ENCODE results near the gene PROX2.

Gene PROX2

GRCh38 chr14:74879427-74880182 is 3.7 kb upstream of the PROX2 start:
- Histone ChIP-seq H3K4me1 (ENCODE audit: control insufficient read depth, insufficient read depth, low read length) (peaks cover 15% of the 10 kb centered on the region), H3K4me3 (ENCODE audit: insufficient read depth, low read depth, low read length) (no peak overlapping the region), H3K36me3 (ENCODE audit: control insufficient read depth, insufficient read depth, low read length) (no peaks in the 10 kb centered on the region), H3K27me3 (ENCODE audit: control insufficient read depth, insufficient read depth, low read length, poor library complexity, severe bottlenecking) (no peaks in the 10 kb centered on the region), H3K9me3 (ENCODE audit: control insufficient read depth, low read length) (no peaks in the 10 kb centered on the region), H3K27ac (ENCODE audit: insufficient read depth, low read depth, low read length, poor library complexity, severe bottlenecking) (no peak overlapping the region)
- 87 to 89% methylated on average over 2 to 3 of the region's 3 CpGs for WGBS, 2 experiments

GRCh38 chr14:74875204-74875603 is 741 bp downstream of the PROX2 start:
- H3K27me3 ChIP-seq (ENCODE audit: control insufficient read depth, insufficient read depth, low read length, poor library complexity, severe bottlenecking) = no peaks in the 10 kb centered on the region
- H3K4me1 ChIP-seq (ENCODE audit: control insufficient read depth, insufficient read depth, low read length) = no peaks in the 10 kb centered on the region
- whole genome bisulfite sequencing, 2 experiments = 94 to 96% methylated on average over 5 of the region's 5 CpGs
- no peaks in the 10 kb centered on the region for H3K36me3 ChIP-seq (ENCODE audit: control insufficient read depth, insufficient read depth, low read length)
- no peak overlapping the region for H3K4me3 ChIP-seq (ENCODE audit: insufficient read depth, low read depth, low read length)
- no peak overlapping the region for H3K27ac ChIP-seq (ENCODE audit: insufficient read depth, low read depth, low read length, poor library complexity, severe bottlenecking)
- no peaks in the 10 kb centered on the region for H3K9me3 ChIP-seq (ENCODE audit: control insufficient read depth, low read length)

- Histone ChIP-seq H3K4me1 (ENCODE audit: control insufficient read depth, insufficient read depth, low read length) (no peaks in the 10 kb centered on the region), H3K27me3 (ENCODE audit: control insufficient read depth, insufficient read depth, low read length, poor library complexity, severe bottlenecking) (no peaks in the 10 kb centered on the region), H3K4me3 (ENCODE audit: insufficient read depth, low read depth, low read length) (no peak overlapping the region), H3K9me3 (ENCODE audit: control insufficient read depth, low read length) (no peaks in the 10 kb centered on the region), H3K36me3 (ENCODE audit: control insufficient read depth, insufficient read depth, low read length) (no peaks in the 10 kb centered on the region), H3K27ac (ENCODE audit: insufficient read depth, low read depth, low read length, poor library complexity, severe bottlenecking) (no peak overlapping the region)
- WGBS, 2 experiments = 93 to 97% methylated on average over 4 of the region's 4 CpGs
Observed at GRCh38 chr14:74871819-74872218, 4.1 kb downstream of the PROX2 start.

GRCh38 chr14:74868739-74869138 is 7.2 kb downstream of the PROX2 start:
- 86 to 93% methylated on average over 8 of the region's 8 CpGs for WGBS, 2 experiments
- H3K27me3 ChIP-seq (ENCODE audit: control insufficient read depth, insufficient read depth, low read length, poor library complexity, severe bottlenecking) = no peaks in the 10 kb centered on the region
- H3K4me3 ChIP-seq (ENCODE audit: insufficient read depth, low read depth, low read length) = no peak overlapping the region
- no peaks in the 10 kb centered on the region for H3K36me3 ChIP-seq (ENCODE audit: control insufficient read depth, insufficient read depth, low read length)
- H3K4me1 ChIP-seq (ENCODE audit: control insufficient read depth, insufficient read depth, low read length) = no peaks in the 10 kb centered on the region
- no peaks in the 10 kb centered on the region for H3K9me3 ChIP-seq (ENCODE audit: control insufficient read depth, low read length)
- H3K27ac ChIP-seq (ENCODE audit: insufficient read depth, low read depth, low read length, poor library complexity, severe bottlenecking) = no peak overlapping the region

- Histone ChIP-seq H3K27me3 (ENCODE audit: control insufficient read depth, insufficient read depth, low read length, poor library complexity, severe bottlenecking) (no peaks in the 10 kb centered on the region), H3K9me3 (ENCODE audit: control insufficient read depth, low read length) (no peaks in the 10 kb centered on the region), H3K27ac (ENCODE audit: insufficient read depth, low read depth, low read length, poor library complexity, severe bottlenecking) (no peak overlapping the region), H3K4me3 (ENCODE audit: insufficient read depth, low read depth, low read length) (no peak overlapping the region), H3K4me1 (ENCODE audit: control insufficient read depth, insufficient read depth, low read length) (no peaks in the 10 kb centered on the region), H3K36me3 (ENCODE audit: control insufficient read depth, insufficient read depth, low read length) (no peaks in the 10 kb centered on the region)
- WGBS, 2 experiments = 80 to 83% methylated on average over 5 of the region's 5 CpGs
Observed at GRCh38 chr14:74867673-74868072, 8.3 kb downstream of the PROX2 start.

GRCh38 chr14:74866708-74867389 is 9.1 kb downstream of the PROX2 start:
- WGBS, 2 experiments = 90% methylated on average over 3 of the region's 3 CpGs
- Histone ChIP-seq H3K9me3 (ENCODE audit: control insufficient read depth, low read length) (no peaks in the 10 kb centered on the region), H3K27ac (ENCODE audit: insufficient read depth, low read depth, low read length, poor library complexity, severe bottlenecking) (no peak overlapping the region)

GRCh38 chr14:74865156-74865555 is 10.8 kb downstream of the PROX2 start:
- H3K27me3 ChIP-seq (ENCODE audit: control insufficient read depth, insufficient read depth, low read length, poor library complexity, severe bottlenecking) = no peaks in the 10 kb centered on the region
- H3K9me3 ChIP-seq (ENCODE audit: control insufficient read depth, low read length) = no peaks in the 10 kb centered on the region
- H3K4me3 ChIP-seq (ENCODE audit: insufficient read depth, low read depth, low read length) = no peak overlapping the region
- H3K27ac ChIP-seq (ENCODE audit: insufficient read depth, low read depth, low read length, poor library complexity, severe bottlenecking) = no peak overlapping the region
- no peaks in the 10 kb centered on the region for H3K36me3 ChIP-seq (ENCODE audit: control insufficient read depth, insufficient read depth, low read length)
- no peaks in the 10 kb centered on the region for H3K4me1 ChIP-seq (ENCODE audit: control insufficient read depth, insufficient read depth, low read length)
- 86 to 92% methylated on average over 5 of the region's 5 CpGs for WGBS, 2 experiments

More at GRCh38 chr14:74866708-74867389, 9.1 kb downstream of the PROX2 start:
- Histone ChIP-seq H3K36me3 (ENCODE audit: control insufficient read depth, insufficient read depth, low read length) (no peaks in the 10 kb centered on the region), H3K4me3 (ENCODE audit: insufficient read depth, low read depth, low read length) (no peak overlapping the region), H3K4me1 (ENCODE audit: control insufficient read depth, insufficient read depth, low read length) (no peaks in the 10 kb centered on the region), H3K27me3 (ENCODE audit: control insufficient read depth, insufficient read depth, low read length, poor library complexity, severe bottlenecking) (no peaks in the 10 kb centered on the region)

- Histone ChIP-seq H3K27ac (ENCODE audit: insufficient read depth, low read depth, low read length, poor library complexity, severe bottlenecking) (no peak overlapping the region), H3K4me3 (ENCODE audit: insufficient read depth, low read depth, low read length) (no peak overlapping the region), H3K4me1 (ENCODE audit: control insufficient read depth, insufficient read depth, low read length) (no peaks in the 10 kb centered on the region), H3K9me3 (ENCODE audit: control insufficient read depth, low read length) (no peaks in the 10 kb centered on the region), H3K36me3 (ENCODE audit: control insufficient read depth, insufficient read depth, low read length) (no peaks in the 10 kb centered on the region), H3K27me3 (ENCODE audit: control insufficient read depth, insufficient read depth, low read length, poor library complexity, severe bottlenecking) (no peaks in the 10 kb centered on the region)
- 91 to 95% methylated on average over 6 to 8 of the region's 9 CpGs for WGBS, 2 experiments
Observed at GRCh38 chr14:74864198-74864597, 11.7 kb downstream of the PROX2 start.

- Histone ChIP-seq H3K36me3 (ENCODE audit: control insufficient read depth, insufficient read depth, low read length) (no peaks in the 10 kb centered on the region), H3K4me3 (ENCODE audit: insufficient read depth, low read depth, low read length) (no peak overlapping the region), H3K27ac (ENCODE audit: insufficient read depth, low read depth, low read length, poor library complexity, severe bottlenecking) (no peak overlapping the region), H3K27me3 (ENCODE audit: control insufficient read depth, insufficient read depth, low read length, poor library complexity, severe bottlenecking) (no peaks in the 10 kb centered on the region), H3K9me3 (ENCODE audit: control insufficient read depth, low read length) (no peaks in the 10 kb centered on the region), H3K4me1 (ENCODE audit: control insufficient read depth, insufficient read depth, low read length) (no peaks in the 10 kb centered on the region)
- WGBS, 2 experiments = 90 to 93% methylated on average over 9 of the region's 9 CpGs
Observed at GRCh38 chr14:74863274-74863673, 12.7 kb downstream of the PROX2 start.

GRCh38 chr14:74861734-74862090 is 14.2 kb downstream of the PROX2 start:
- Histone ChIP-seq H3K4me3 (ENCODE audit: insufficient read depth, low read depth, low read length) (no peak overlapping the region), H3K4me1 (ENCODE audit: control insufficient read depth, insufficient read depth, low read length) (no peaks in the 10 kb centered on the region), H3K9me3 (ENCODE audit: control insufficient read depth, low read length) (no peaks in the 10 kb centered on the region), H3K36me3 (ENCODE audit: control insufficient read depth, insufficient read depth, low read length) (no peaks in the 10 kb centered on the region), H3K27ac (ENCODE audit: insufficient read depth, low read depth, low read length, poor library complexity, severe bottlenecking) (no peak overlapping the region), H3K27me3 (ENCODE audit: control insufficient read depth, insufficient read depth, low read length, poor library complexity, severe bottlenecking) (no peaks in the 10 kb centered on the region)
- 94 to 95% methylated on average over 2 to 3 of the region's 3 CpGs for WGBS, 2 experiments

Measured in ectodermal cell (in vitro differentiated cells).